ENCODE results near the gene PPAT.
"Not testable (repeated sequence)": the region's sequence is repeated elsewhere in the genome, so short reads cannot be mapped to it uniquely, and the experiment has no call there.

Gene PPAT

GRCh38 chr4:56435140-56435926, at the start of gene PPAT:
Gene PPAT (minus strand): TSS chr4:56435615. CDS start chr4:56435477, 138 bp downstream.
- peak; percentile 99 for DNase-seq

GRCh38 chr4:56480691-56481090, 45.3 kb upstream of the PPAT start:
- DNase-seq: no peak

GRCh38 chr4:56477192-56477702, 41.8 kb upstream of the PPAT start:
- no peak for DNase-seq

GRCh38 chr4:56475917-56476316, 40.5 kb upstream of the PPAT start:
- no peak for DNase-seq

GRCh38 chr4:56469489-56470210, 34.2 kb upstream of the PPAT start:
- DNase-seq: no peak

- DNase-seq: no peak
Measured at GRCh38 chr4:56468097-56468422, 32.6 kb upstream of the PPAT start.

- peak; percentile 91 for DNase-seq
Measured at GRCh38 chr4:56467284-56468096, 32.1 kb upstream of the PPAT start, which contains the start of gene SRP72. Gene SRP72 (plus strand): TSS chr4:56467617. CDS start chr4:56467636, 19 bp downstream.

- peak; percentile 5 for DNase-seq
Measured at GRCh38 chr4:56466910-56467283, 31.5 kb upstream of the PPAT start.

GRCh38 chr4:56466296-56466761, 30.9 kb upstream of the PPAT start:
- DNase-seq: peak; percentile 53

- DNase-seq: no peak
Measured at GRCh38 chr4:56465599-56466295, 30.3 kb upstream of the PPAT start.

- DNase-seq: no peak
Measured at GRCh38 chr4:56464581-56464980, 29.2 kb upstream of the PPAT start.

GRCh38 chr4:56463711-56464110, 28.3 kb upstream of the PPAT start:
- no peak for DNase-seq

GRCh38 chr4:56462157-56462556, 26.7 kb upstream of the PPAT start:
- DNase-seq: no peak

GRCh38 chr4:56460085-56460484, 24.7 kb upstream of the PPAT start:
- no peak for DNase-seq

GRCh38 chr4:56450342-56450741, 14.9 kb upstream of the PPAT start:
- no peak for DNase-seq

- DNase-seq: not testable (repeated sequence)
Measured at GRCh38 chr4:56449475-56449874, 14.1 kb upstream of the PPAT start.

- DNase-seq: no peak
Measured at GRCh38 chr4:56448301-56448700, 12.9 kb upstream of the PPAT start.

- no peak for DNase-seq
Measured at GRCh38 chr4:56445699-56446098, 10.3 kb upstream of the PPAT start.

GRCh38 chr4:56444719-56445118, 9.3 kb upstream of the PPAT start:
- no peak for DNase-seq

- DNase-seq: no peak
Measured at GRCh38 chr4:56440983-56441382, 5.6 kb upstream of the PPAT start.

GRCh38 chr4:56438766-56439165, 3.4 kb upstream of the PPAT start:
- DNase-seq: no peak

- DNase-seq: peak; percentile 47
Measured at GRCh38 chr4:56434599-56435139, 746 bp downstream of the PPAT start.

Data from suppressor macrophage treated with lipopolysaccharide for 4 hours (primary cell).